Neural cell (in vitro differentiated cells): ENCODE measurements around the gene DNAL4.

Source experiments
- CTCF ChIP-seq: fragments of 450-650 bp; IDR thresholded peaks from 2 replicates; pipeline ENCODE4 v1.5.1; 2014; ENCODE audit warnings: antibody characterized with exemption, mild to moderate bottlenecking, moderate library complexity; ENCODE audit not compliant: poor library complexity, severe bottlenecking
- EZH2 ChIP-seq: fragments of 200-600, 300-800 bp; shearing (Covaris generic), sonication (generic); IDR thresholded peaks from 2 replicates; pipeline ENCODE4 v1.6.1; 2014; ENCODE audit warnings: antibody characterized with exemption, low read length, borderline replicate concordance, mild to moderate bottlenecking; ENCODE audit not compliant: insufficient read depth, poor library complexity, severe bottlenecking
- MXI1 ChIP-seq: fragments of 450-650 bp; conservative IDR thresholded peaks from 2 replicates; pipeline ENCODE4 v1.6.1; 2014; ENCODE audit warnings: antibody characterized with exemption, mild to moderate bottlenecking; ENCODE audit not compliant: poor library complexity, severe bottlenecking
- POLR2AphosphoS5 ChIP-seq: IDR thresholded peaks from 2 replicates; pipeline ENCODE4 v1.6.1; 2012
- RAD21 ChIP-seq: fragments of 450-650 bp; conservative IDR thresholded peaks from 2 replicates; pipeline ENCODE4 v1.6.1; 2014; ENCODE audit warnings: antibody characterized with exemption, mild to moderate bottlenecking, moderate library complexity
- REST ChIP-seq: IDR thresholded peaks from 2 replicates; pipeline ENCODE4 v1.6.1; 2012; ENCODE audit warnings: borderline replicate concordance
- TAF1 ChIP-seq: IDR thresholded peaks from 2 replicates; pipeline ENCODE4 v1.6.1; 2012; ENCODE audit warnings: low read depth

- TF ChIP-seq CTCF (no peak), EZH2 (no peak), TAF1 (no peak), REST (no peak), RAD21 (no peak), POLR2AphosphoS5 (no peak), MXI1 (no peak)
Observed at GRCh38 chr22:38784856-38785255, 9.1 kb downstream of the DNAL4 start.
